T-helper 1 cell treated with Interleukin-12 subunit alpha and Interleukin-12 subunit beta and Interleukin-4 antibody, amounts not matched to agents 30 μg/mL and 1 μg/mL, for 36 hours (primary cell): ENCODE results near the gene PUS3.

Source experiments
- H3K27ac Mint-ChIP-seq: one replicate; pipeline ENCODE4 v1.8.0; 2021; ENCODE audit warnings: mild to moderate bottlenecking, mixed read lengths
- H3K27me3 Mint-ChIP-seq: one replicate; pipeline ENCODE4 v1.8.0; 2021; ENCODE audit warnings: low read depth, mixed read lengths
- H3K36me3 Mint-ChIP-seq: one replicate; pipeline ENCODE4 v1.8.0; 2021; ENCODE audit warnings: low read depth, mixed read lengths
- H3K4me1 Mint-ChIP-seq: one replicate; pipeline ENCODE4 v1.8.0; 2021; ENCODE audit warnings: low read depth, mixed read lengths
- H3K4me3 Mint-ChIP-seq: one replicate; pipeline ENCODE4 v1.8.0; 2021; ENCODE audit warnings: mild to moderate bottlenecking, moderate library complexity, mixed read lengths
- H3K9me3 Mint-ChIP-seq: one replicate; pipeline ENCODE4 v1.8.0; 2021; ENCODE audit warnings: mixed read lengths

PUS3 gene

GRCh38 chr11:125944350-125945010 is 41.5 kb upstream of the PUS3 start:
- Mint-ChIP-seq H3K27ac (no peak overlapping the region), H3K4me3 (no peak overlapping the region), H3K4me1 (peaks cover 2% of the 10 kb centered on the region), H3K36me3 (no peaks in the 10 kb centered on the region), H3K9me3 (no peaks in the 10 kb centered on the region), H3K27me3 (no peaks in the 10 kb centered on the region)

- Mint-ChIP-seq H3K27me3 (no peaks in the 10 kb centered on the region), H3K4me1 (peaks cover 2% of the 10 kb centered on the region), H3K36me3 (no peaks in the 10 kb centered on the region), H3K4me3 (no peak overlapping the region), H3K27ac (no peak overlapping the region), H3K9me3 (no peaks in the 10 kb centered on the region)
These were observed 40.8 kb upstream of the PUS3 start for GRCh38 chr11:125943661-125944349.

GRCh38 chr11:125942771-125943428 is 39.9 kb upstream of the PUS3 start:
- Mint-ChIP-seq H3K27me3 (no peaks in the 10 kb centered on the region), H3K9me3 (no peaks in the 10 kb centered on the region), H3K4me3 (no peak overlapping the region), H3K36me3 (no peaks in the 10 kb centered on the region), H3K27ac (no peak overlapping the region), H3K4me1 (peaks cover 2% of the 10 kb centered on the region)

GRCh38 chr11:125941619-125942611 is 38.9 kb upstream of the PUS3 start:
- H3K4me3 Mint-ChIP-seq, result peak overlapping the region; percentile 19
- H3K27ac Mint-ChIP-seq, result no peak overlapping the region
- no peaks in the 10 kb centered on the region for H3K9me3 Mint-ChIP-seq
- peaks cover 2% of the 10 kb centered on the region for H3K4me1 Mint-ChIP-seq
- H3K27me3 Mint-ChIP-seq, result no peaks in the 10 kb centered on the region
- H3K36me3 Mint-ChIP-seq, result no peaks in the 10 kb centered on the region

- no peaks in the 10 kb centered on the region for H3K36me3 Mint-ChIP-seq
- peaks cover 2% of the 10 kb centered on the region for H3K4me1 Mint-ChIP-seq
- no peak overlapping the region for H3K4me3 Mint-ChIP-seq
- no peaks in the 10 kb centered on the region for H3K9me3 Mint-ChIP-seq
- H3K27ac Mint-ChIP-seq, result no peak overlapping the region
- no peaks in the 10 kb centered on the region for H3K27me3 Mint-ChIP-seq
These were observed 38.2 kb upstream of the PUS3 start for GRCh38 chr11:125941267-125941618.

GRCh38 chr11:125940145-125940544 is 37.1 kb upstream of the PUS3 start:
- Mint-ChIP-seq H3K36me3 (no peaks in the 10 kb centered on the region), H3K9me3 (no peaks in the 10 kb centered on the region), H3K27ac (no peak overlapping the region), H3K4me3 (no peak overlapping the region), H3K27me3 (no peaks in the 10 kb centered on the region), H3K4me1 (peaks cover 2% of the 10 kb centered on the region)

GRCh38 chr11:125939081-125939521 is 36.1 kb upstream of the PUS3 start:
- Mint-ChIP-seq H3K27ac (no peak overlapping the region), H3K4me1 (peaks cover 2% of the 10 kb centered on the region), H3K27me3 (no peaks in the 10 kb centered on the region), H3K9me3 (no peaks in the 10 kb centered on the region), H3K4me3 (no peak overlapping the region), H3K36me3 (no peaks in the 10 kb centered on the region)

- H3K9me3 Mint-ChIP-seq, result no peaks in the 10 kb centered on the region
- no peak overlapping the region for H3K27ac Mint-ChIP-seq
- H3K4me1 Mint-ChIP-seq, result peaks cover 2% of the 10 kb centered on the region
- no peaks in the 10 kb centered on the region for H3K36me3 Mint-ChIP-seq
- no peak overlapping the region for H3K4me3 Mint-ChIP-seq
- H3K27me3 Mint-ChIP-seq, result no peaks in the 10 kb centered on the region
These were observed 35.4 kb upstream of the PUS3 start for GRCh38 chr11:125938418-125938817.

- H3K4me1 Mint-ChIP-seq, result no peaks in the 10 kb centered on the region
- H3K27me3 Mint-ChIP-seq, result no peaks in the 10 kb centered on the region
- H3K36me3 Mint-ChIP-seq, result no peaks in the 10 kb centered on the region
- H3K4me3 Mint-ChIP-seq, result no peak overlapping the region
- no peaks in the 10 kb centered on the region for H3K9me3 Mint-ChIP-seq
- H3K27ac Mint-ChIP-seq, result no peak overlapping the region
These were observed 32.7 kb upstream of the PUS3 start for GRCh38 chr11:125935618-125936199.

- H3K27me3 Mint-ChIP-seq, result peaks cover under 1% of the 10 kb centered on the region
- no peak overlapping the region for H3K4me3 Mint-ChIP-seq
- H3K27ac Mint-ChIP-seq, result no peak overlapping the region
- no peaks in the 10 kb centered on the region for H3K36me3 Mint-ChIP-seq
- H3K9me3 Mint-ChIP-seq, result no peaks in the 10 kb centered on the region
- no peaks in the 10 kb centered on the region for H3K4me1 Mint-ChIP-seq
These were observed 32.0 kb upstream of the PUS3 start for GRCh38 chr11:125935056-125935455.

GRCh38 chr11:125934473-125934872 is 31.5 kb upstream of the PUS3 start:
- no peaks in the 10 kb centered on the region for H3K4me1 Mint-ChIP-seq
- peaks cover 5% of the 10 kb centered on the region for H3K27me3 Mint-ChIP-seq
- no peaks in the 10 kb centered on the region for H3K36me3 Mint-ChIP-seq
- H3K27ac Mint-ChIP-seq, result no peak overlapping the region
- no peak overlapping the region for H3K4me3 Mint-ChIP-seq
- H3K9me3 Mint-ChIP-seq, result no peaks in the 10 kb centered on the region

GRCh38 chr11:125933030-125933813 is 30.2 kb upstream of the PUS3 start:
- no peaks in the 10 kb centered on the region for H3K36me3 Mint-ChIP-seq
- H3K27ac Mint-ChIP-seq, result no peak overlapping the region
- H3K4me1 Mint-ChIP-seq, result no peaks in the 10 kb centered on the region
- peaks cover 5% of the 10 kb centered on the region for H3K27me3 Mint-ChIP-seq
- H3K9me3 Mint-ChIP-seq, result no peaks in the 10 kb centered on the region
- H3K4me3 Mint-ChIP-seq, result no peak overlapping the region

GRCh38 chr11:125932301-125932700 is 29.3 kb upstream of the PUS3 start:
- Mint-ChIP-seq H3K9me3 (no peaks in the 10 kb centered on the region), H3K36me3 (no peaks in the 10 kb centered on the region), H3K27me3 (peaks cover 6% of the 10 kb centered on the region), H3K4me1 (no peaks in the 10 kb centered on the region), H3K4me3 (no peak overlapping the region), H3K27ac (no peak overlapping the region)
